Panc1 (cell line): ENCODE data around the gene ZNF674.

Source experiments
- CTCF ChIP-seq: fragments of 450-650 bp; IDR thresholded peaks from 2 replicates; pipeline ENCODE4 v1.5.1; 2017; ENCODE audit warnings: mild to moderate bottlenecking
- POLR2AphosphoS5 ChIP-seq: IDR thresholded peaks from 2 replicates; pipeline ENCODE4 v1.6.1; 2012; ENCODE audit warnings: mild to moderate bottlenecking, low read depth, low read length, moderate library complexity
- SIN3A ChIP-seq: IDR thresholded peaks from 2 replicates; pipeline ENCODE4 v1.6.1; 2012; ENCODE audit warnings: low read depth, mild to moderate bottlenecking, low read length, moderate library complexity, borderline replicate concordance; ENCODE audit not compliant: insufficient read depth
- TCF7L2 ChIP-seq: IDR thresholded peaks from 2 replicates; pipeline ENCODE4 v1.6.1; 2011; ENCODE audit warnings: mild to moderate bottlenecking, low read depth, low read length, inconsistent platforms

DNA sequence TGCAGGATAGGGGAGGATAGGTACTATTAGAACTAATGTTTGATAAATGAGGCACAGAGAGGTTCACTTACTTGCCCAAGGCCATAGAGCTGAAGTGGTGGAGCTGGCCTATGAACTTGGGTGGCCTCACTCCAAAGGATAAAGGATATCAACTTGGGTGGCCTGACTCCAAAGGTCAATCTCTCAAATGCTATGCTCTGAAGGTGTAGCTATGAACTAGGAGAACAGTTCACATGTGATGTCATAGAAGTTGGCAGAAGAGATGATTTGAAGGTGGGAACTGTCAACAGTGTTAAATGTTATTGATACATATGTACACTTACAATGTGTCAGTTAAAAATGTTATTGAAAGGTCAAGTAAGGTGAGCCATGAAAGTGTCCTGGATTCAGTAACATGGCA lies 22.2 kb upstream of the ZNF674 start:
- TF ChIP-seq CTCF, result no peak
- no peak for TF ChIP-seq TCF7L2
- TF ChIP-seq SIN3A, result no peak
- no peak for TF ChIP-seq POLR2AphosphoS5
